Pancreas (tissue), 10 donors: ENCODE data around the gene ST7. TPM values are rescaled to one million over a fixed set of nuclear protein-coding genes. Genes with fewer than 3 reads are reported as not detected.

Source experiments
- ATAC-seq, 4 donors: fragments of 200-7000 bp; cut with Tn5 transposase; one replicate each; pipeline versions ENCODE4 v1.8.0 to v1.9.1; 2020; ENCODE audit warnings: mild to moderate bottlenecking in 4 of 4, moderate library complexity in 4 of 4
- DNase-seq, 6 donors: peaks; one replicate each; pipeline ENCODE4 v3.0.0-alpha.2; 2020
- FAIRE-seq: peaks from 2 replicates; lab custom pipeline; 2012; peaks lifted over from hg19 to GRCh38; lab: Jason Lieb, UNC
- H3K27ac ChIP-seq, 4 donors: fragments of 200-600 bp; sonication (generic); 1 replicate in 3 of 4; 2 replicates in 1 of 4; pipeline versions ENCODE4 v1.5.0 to v1.8.0; 2020
- H3K27me3 ChIP-seq, 4 donors: fragments of 200-600 bp; one replicate each; pipeline ENCODE4 v1.8.0; 2021
- H3K36me3 ChIP-seq, 3 donors: fragments of 200-600 bp; sonication (generic) in 1 of 3; one replicate each; pipeline versions ENCODE4 v1.5.0 to v1.8.0; 2020 to 2021
- H3K4me1 ChIP-seq, 3 donors: fragments of 200-600 bp; one replicate each; pipeline ENCODE4 v1.8.0; 2021
- H3K4me3 ChIP-seq, 4 donors: fragments of 200-600 bp; sonication (generic) in 2 of 4; one replicate each; pipeline versions ENCODE4 v1.5.0 to v1.8.0; 2020 to 2021
- H3K9me3 ChIP-seq, 4 donors: fragments of 200-600 bp; one replicate each; pipeline ENCODE4 v1.8.0; 2021
- CTCF ChIP-seq, 4 donors: fragments of 200-600 bp; sonication (generic) in 3 of 4; IDR thresholded peaks; one replicate each; pipeline versions ENCODE4 v1.5.0 to v1.8.0; 2021; ENCODE audit warnings: antibody characterized with exemption in 4 of 4
- WGBS, 2 donors: extraction: QIAGEN DNeasy Blood & Tissue Kit; methylation state at CpG; one replicate each; pipeline ENCODE4 v1.1.7; 2013; 5-methylcytosine and 5-hydroxymethylcytosine counted together
- intact Hi-C, 3 donors: fragments of 100-400 bp; cut with DNase I; formaldehyde crosslinking; loops; one replicate each; pipeline versions ENCODE4 v1.11.1 to v1.14.2; 2022
- polyA plus RNA-seq, 2 donors: library from polyadenylated mRNA; stranded (reverse); fragments of 200-250 nt; gene quantifications; one replicate each; pipeline ENCODE4 v1.2.3, GENCODE V29; 2013
- total RNA-seq, 6 donors: library from RNA; stranded (reverse); fragmentation: NEBNext Ultra II Directional in 4 of 6; extraction: Animal tissue kit (Norgen Biotek cat#: 25700) in 4 of 6; gene quantifications; one replicate each; pipeline versions ENCODE4 v1.2.1 to v1.2.4, GENCODE V29; 2021 to 2023
- donor health status: healthy with polysubstance abuse.
- donor health status: DM: no; HTN: no; CAD: no; lungs with moderate emphysema.
- donor health status: DM: no; HTN: no; CAD: no.
- donor health status: control.
- donor health status: control.
- donor health status: Bipolar disorder and iron deficiency.
- donor health status: DM: yes; HTN: yes; CAD: no.
- donor health status: DM: no; HTN: no; CAD: no.
- donor health status: DM: no; HTN: no; CAD: no.
- donor health status: DM: yes; HTN: yes; CAD: no.

Gene ST7
- total and polyA plus RNA-seq, 8 donors, result 8.2 to 20.2 (median 17.1) TPM

GRCh38 chr7:117192108-117192507 is 238.8 kb downstream of the ST7 start:
- no peak overlapping the region for H3K27ac ChIP-seq
- WGBS, 2 donors, result 90 to 92% methylated on average over 1 of the region's 1 CpG
- intact Hi-C loops, result no loop called here
- no peaks in the 10 kb centered on the region for H3K9me3 ChIP-seq
- TF ChIP-seq CTCF (IDR thresholded peaks at IDR 0.05), result no peak
- H3K4me1 ChIP-seq, result no peaks in the 10 kb centered on the region
- ATAC-seq (no peak), DNase-seq (no peak), FAIRE-seq (no peak)
- H3K36me3 ChIP-seq, result peaks cover 0 to 7% (median 0%) of the 10 kb centered on the region in 3 donors
- no peaks in the 10 kb centered on the region for H3K27me3 ChIP-seq
- no peak overlapping the region for H3K4me3 ChIP-seq

- WGBS, 2 donors, result 81 to 95% methylated on average over 2 of the region's 2 CpGs
Observed at GRCh38 chr7:117193564-117193963, 240.3 kb downstream of the ST7 start.

GRCh38 chr7:117194445-117194844 is 241.1 kb downstream of the ST7 start:
- peaks cover 0 to 7% (median 0%) of the 10 kb centered on the region in 3 donors for H3K36me3 ChIP-seq
- FAIRE-seq, result no peak
- H3K4me3 ChIP-seq, result no peak overlapping the region
- 88 to 92% methylated on average over 2 of the region's 2 CpGs for WGBS, 2 donors
- no peak for ATAC-seq
- H3K27me3 ChIP-seq, result no peaks in the 10 kb centered on the region
- no peak for DNase-seq
- no peaks in the 10 kb centered on the region for H3K4me1 ChIP-seq
- no peak overlapping the region for H3K27ac ChIP-seq
- no peak for TF ChIP-seq CTCF (IDR thresholded peaks at IDR 0.05)
- no peaks in the 10 kb centered on the region for H3K9me3 ChIP-seq
- intact Hi-C loops, result no loop called here

More at GRCh38 chr7:117193564-117193963, 240.3 kb downstream of the ST7 start:
- DNase-seq (no peak), FAIRE-seq (no peak), ATAC-seq (no peak)
- no peaks in the 10 kb centered on the region for H3K4me1 ChIP-seq
- H3K9me3 ChIP-seq, result no peaks in the 10 kb centered on the region
- H3K27ac ChIP-seq, result no peak overlapping the region
- no peak overlapping the region for H3K4me3 ChIP-seq
- H3K36me3 ChIP-seq, result peaks cover 0 to 7% (median 0%) of the 10 kb centered on the region in 3 donors
- no peak for TF ChIP-seq CTCF (IDR thresholded peaks at IDR 0.05)
- H3K27me3 ChIP-seq, result no peaks in the 10 kb centered on the region
- intact Hi-C loops, result no loop called here

- Histone ChIP-seq H3K27ac (no peak overlapping the region), H3K36me3 (no peaks in the 10 kb centered on the region), H3K4me3 (no peak overlapping the region), H3K27me3 (no peaks in the 10 kb centered on the region), H3K9me3 (no peaks in the 10 kb centered on the region), H3K4me1 (no peaks in the 10 kb centered on the region)
- DNase-seq (no peak), ATAC-seq (no peak), FAIRE-seq (no peak)
- TF ChIP-seq CTCF (IDR thresholded peaks at IDR 0.05), result no peak
- 83 to 86% methylated on average over 4 of the region's 4 CpGs for WGBS, 2 donors
- intact Hi-C loops, result no loop called here
Observed at GRCh38 chr7:117195361-117196029, 242.2 kb downstream of the ST7 start.

GRCh38 chr7:117200132-117200531 is 246.8 kb downstream of the ST7 start:
- H3K36me3 ChIP-seq, result no peaks in the 10 kb centered on the region
- 81 to 85% methylated on average over 2 of the region's 2 CpGs for WGBS, 2 donors
- intact Hi-C loops, result no loop called here
- H3K27ac ChIP-seq, result no peak overlapping the region
- no peak for DNase-seq
- H3K4me3 ChIP-seq, result no peak overlapping the region
- TF ChIP-seq CTCF (IDR thresholded peaks at IDR 0.05), result no peak
- FAIRE-seq, result no peak
- no peaks in the 10 kb centered on the region for H3K4me1 ChIP-seq
- no peaks in the 10 kb centered on the region for H3K9me3 ChIP-seq
- ATAC-seq, result no peak
- H3K27me3 ChIP-seq, result no peaks in the 10 kb centered on the region
